Erythroblast (primary cell): ENCODE measurements around the gene EYS.

Experiments
- GATA1 ChIP-seq: IDR thresholded peaks from 2 replicates; pipeline ENCODE4 v1.6.1; 2011; ENCODE audit warnings: low read depth, mild to moderate bottlenecking, control low read depth, low read length, moderate library complexity
- POLR2A ChIP-seq: IDR thresholded peaks from 2 replicates; pipeline ENCODE4 v1.6.1; 2011; ENCODE audit warnings: mild to moderate bottlenecking, low read length

DNA sequence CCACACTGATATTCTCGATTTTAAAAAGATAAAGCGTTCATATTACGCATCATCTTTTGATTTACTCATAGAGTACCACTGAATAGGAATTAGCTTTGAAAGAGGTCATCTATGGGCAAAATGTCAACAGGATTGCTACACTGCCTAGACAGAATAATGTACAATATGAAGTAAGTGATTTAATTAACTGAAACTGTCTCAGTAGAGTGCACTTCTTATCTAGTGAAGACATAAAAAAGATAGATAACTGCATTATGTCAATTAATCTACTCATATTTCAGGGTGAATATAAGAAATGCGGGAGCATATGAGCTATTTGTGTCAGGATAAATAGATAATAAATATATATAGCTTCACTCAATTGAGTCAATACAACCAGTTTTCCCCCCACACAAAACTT lies 723.9 kb downstream of the EYS start:
- TF ChIP-seq POLR2A = no peak
- no peak for TF ChIP-seq GATA1
